Measurements from ENCODE around the gene CPED1.
"Not testable (repeated sequence)": the region's sequence is repeated elsewhere in the genome, so short reads cannot be mapped to it uniquely, and the experiment has no call there.

CPED1 gene

DNA sequence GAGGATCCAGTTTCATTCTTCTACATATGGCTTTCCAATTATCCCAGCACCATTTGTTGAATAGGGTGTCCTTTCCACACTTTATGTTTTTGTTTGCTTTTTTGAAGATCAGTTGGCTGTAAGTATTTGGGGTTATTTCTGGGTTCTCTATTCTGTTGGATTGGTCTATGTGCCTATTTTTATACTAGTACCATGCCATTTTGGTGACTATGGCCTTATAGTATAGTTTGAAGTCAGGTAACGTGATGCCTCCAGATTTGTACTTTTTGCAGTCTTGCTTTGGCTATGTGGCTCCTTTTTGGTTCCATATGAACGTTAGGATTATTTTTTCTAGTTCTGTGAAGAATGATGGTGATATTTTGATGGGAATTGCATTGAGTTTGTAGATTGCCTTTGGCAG lies 48.8 kb downstream of the CPED1 start:
- H3K4me3 ChIP-seq (ENCODE audit: low read depth, low read length): not testable (repeated sequence)

DNA sequence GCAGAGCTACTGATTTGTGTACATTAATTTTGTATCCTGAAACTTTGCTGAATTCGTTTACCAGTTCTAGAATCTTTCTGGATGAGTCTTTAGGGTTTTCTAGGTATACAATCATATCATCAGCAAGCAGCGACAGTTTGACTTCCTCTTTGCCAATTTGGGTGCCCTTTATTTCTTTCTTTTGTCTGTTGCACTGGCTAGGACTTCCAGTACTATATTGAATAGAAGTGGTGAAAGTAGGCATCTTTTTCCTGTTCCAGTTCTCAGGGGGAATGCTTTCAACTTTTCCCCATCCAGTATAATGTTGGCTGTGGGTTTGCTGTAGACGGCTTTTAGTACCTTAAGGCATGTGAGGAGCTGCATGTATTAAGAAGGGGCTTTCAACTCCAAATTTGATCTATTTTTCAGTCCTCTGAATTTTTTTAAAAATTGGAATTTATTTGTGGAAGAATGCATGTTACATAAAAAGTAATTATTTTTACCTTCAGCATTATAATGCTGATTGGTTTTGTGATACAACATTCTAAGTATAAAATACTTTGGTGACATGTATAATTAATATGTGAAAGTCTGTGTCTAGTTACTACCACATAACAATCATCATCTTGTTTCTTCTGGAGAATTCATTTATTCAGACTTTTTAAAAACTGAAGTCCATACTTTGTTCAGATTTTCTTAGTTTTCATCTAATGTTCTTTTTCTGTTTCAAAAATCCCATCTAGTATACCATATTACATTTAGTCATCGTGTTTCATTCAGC lies 49.6 kb downstream of the CPED1 start:
- no peak overlapping the region for H3K4me3 ChIP-seq (ENCODE audit: low read depth, low read length)

- H3K4me3 ChIP-seq (ENCODE audit: low read depth, low read length): no peak overlapping the region
These were observed 50.4 kb downstream of the CPED1 start for GRCh38 chr7:121038717-121039509.

DNA sequence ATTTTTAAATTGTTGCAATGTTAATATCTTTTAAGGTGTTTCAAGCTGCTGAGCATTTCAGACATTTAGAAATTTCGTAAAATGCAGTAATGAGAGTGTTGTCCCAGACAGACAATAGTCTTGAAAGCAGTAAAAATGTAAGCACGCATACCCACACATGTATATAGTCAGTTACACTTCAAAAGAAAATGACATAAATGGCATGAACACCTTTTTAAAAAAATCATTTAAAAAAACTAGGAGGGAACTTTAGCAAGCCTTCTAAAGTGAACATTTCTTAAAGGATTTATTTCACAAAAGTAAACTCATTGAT lies 51.0 kb downstream of the CPED1 start:
- H3K4me3 ChIP-seq (ENCODE audit: low read depth, low read length): no peak overlapping the region

DNA sequence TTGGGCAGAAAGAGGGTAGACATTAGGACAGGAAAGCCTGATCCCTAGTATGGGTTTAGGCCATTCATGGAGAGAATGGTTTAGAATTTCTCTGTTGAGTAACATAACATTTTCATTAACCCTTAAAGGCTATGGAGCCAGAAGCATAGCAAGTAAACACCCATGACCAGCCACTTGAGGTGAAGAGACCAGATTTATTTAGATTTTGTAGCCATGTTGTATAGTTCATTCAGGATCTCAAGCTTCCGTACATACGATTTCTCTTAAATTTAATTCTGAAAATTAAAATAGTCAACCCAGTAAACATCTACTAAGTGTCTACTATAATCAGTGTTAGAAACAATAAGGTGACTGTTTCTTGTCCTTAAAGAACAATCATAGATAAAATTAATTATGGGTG lies 51.5 kb downstream of the CPED1 start:
- H3K4me3 ChIP-seq (ENCODE audit: low read depth, low read length): no peak overlapping the region

- H3K4me3 ChIP-seq (ENCODE audit: low read depth, low read length): no peak overlapping the region
These were observed 53.1 kb downstream of the CPED1 start for GRCh38 chr7:121041516-121042148.

DNA sequence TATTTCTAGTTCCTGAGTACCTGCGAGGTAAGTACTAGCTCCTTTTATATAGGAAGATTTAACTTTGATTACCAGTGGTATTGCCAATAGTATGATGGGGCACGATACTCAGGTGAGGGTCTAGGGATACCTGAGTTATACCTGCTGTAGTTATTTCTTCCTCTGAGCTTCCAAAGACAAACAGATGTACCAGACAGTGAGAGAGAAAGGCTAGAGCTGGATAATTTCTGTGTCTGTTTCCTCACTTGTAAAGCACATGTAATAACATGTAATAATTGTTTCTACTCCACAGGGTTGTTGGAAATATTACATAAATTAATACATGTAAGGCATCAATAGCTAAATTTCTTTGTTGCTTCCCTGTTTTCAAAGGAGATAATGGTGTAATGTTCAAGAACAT lies 53.7 kb downstream of the CPED1 start:
- no peak overlapping the region for H3K4me3 ChIP-seq (ENCODE audit: low read depth, low read length)

- H3K4me3 ChIP-seq (ENCODE audit: low read depth, low read length): no peak overlapping the region
These were observed 54.4 kb downstream of the CPED1 start for GRCh38 chr7:121042899-121043298.

GRCh38 chr7:121043314-121044234 lies 55.1 kb downstream of the CPED1 start:
- no peak overlapping the region for H3K4me3 ChIP-seq (ENCODE audit: low read depth, low read length)

DNA sequence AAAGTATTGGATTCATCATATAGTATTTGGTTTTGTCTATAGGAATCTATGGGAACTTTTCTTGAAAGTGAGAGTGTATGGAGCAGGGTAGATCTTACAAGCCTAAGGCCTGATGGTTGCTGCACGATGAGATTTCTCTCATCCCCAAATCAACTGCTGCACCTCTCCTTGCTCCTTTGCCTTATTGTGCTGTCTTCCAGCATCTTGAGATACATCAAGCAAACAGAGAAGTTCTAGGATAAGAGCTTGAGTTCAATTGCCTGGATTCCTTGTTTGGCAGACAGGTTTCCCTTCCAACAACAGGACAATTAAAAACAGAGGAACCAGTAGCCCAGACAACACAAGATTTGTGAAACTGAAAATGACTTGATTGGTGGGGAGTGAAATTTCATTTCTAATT lies 56.6 kb downstream of the CPED1 start:
- H3K4me3 ChIP-seq (ENCODE audit: low read depth, low read length): no peak overlapping the region

DNA sequence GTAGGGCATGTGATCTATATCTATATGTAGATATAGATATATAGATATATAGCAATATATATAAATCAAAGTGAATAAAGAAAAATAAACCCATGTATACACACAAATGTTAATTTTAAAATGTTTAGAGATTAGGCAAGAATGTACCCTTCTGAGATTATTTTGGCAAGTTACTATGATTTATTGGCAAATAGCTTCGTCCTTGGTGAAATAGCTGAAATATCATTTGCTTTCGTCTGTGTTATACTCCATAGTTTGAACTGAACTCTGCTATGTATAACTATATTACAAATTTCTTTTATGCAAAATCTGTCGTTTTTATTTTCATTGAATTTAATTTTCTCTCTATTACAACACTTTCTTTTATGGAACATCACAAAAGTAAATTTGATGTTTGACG lies 57.5 kb downstream of the CPED1 start:
- H3K4me3 ChIP-seq (ENCODE audit: low read depth, low read length): no peak overlapping the region

GRCh38 chr7:121046893-121047468 lies 58.5 kb downstream of the CPED1 start:
- H3K4me3 ChIP-seq (ENCODE audit: low read depth, low read length): no peak overlapping the region

DNA sequence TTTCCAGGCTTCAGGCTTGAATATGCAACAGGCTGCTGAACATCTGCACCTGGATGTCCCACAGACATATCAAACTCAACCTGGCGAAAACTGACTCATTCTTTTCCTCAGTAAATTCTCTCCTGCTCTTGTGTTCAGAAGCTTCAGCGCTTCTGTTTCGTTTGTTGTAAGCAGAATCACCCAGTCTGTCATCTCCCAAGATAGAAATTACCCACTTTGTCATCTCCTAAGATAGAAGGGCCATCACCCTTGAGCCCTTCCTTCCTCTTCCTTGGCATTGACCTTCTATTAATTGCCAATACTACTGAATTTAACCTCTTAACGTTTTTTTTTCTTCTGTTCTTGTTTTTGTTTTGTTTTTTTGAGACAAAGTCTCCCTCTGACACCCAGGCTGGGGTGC lies 59.7 kb downstream of the CPED1 start:
- H3K4me3 ChIP-seq (ENCODE audit: low read depth, low read length): no peak overlapping the region

GRCh38 chr7:121049028-121049791 lies 60.7 kb downstream of the CPED1 start:
- no peak overlapping the region for H3K4me3 ChIP-seq (ENCODE audit: low read depth, low read length)

DNA sequence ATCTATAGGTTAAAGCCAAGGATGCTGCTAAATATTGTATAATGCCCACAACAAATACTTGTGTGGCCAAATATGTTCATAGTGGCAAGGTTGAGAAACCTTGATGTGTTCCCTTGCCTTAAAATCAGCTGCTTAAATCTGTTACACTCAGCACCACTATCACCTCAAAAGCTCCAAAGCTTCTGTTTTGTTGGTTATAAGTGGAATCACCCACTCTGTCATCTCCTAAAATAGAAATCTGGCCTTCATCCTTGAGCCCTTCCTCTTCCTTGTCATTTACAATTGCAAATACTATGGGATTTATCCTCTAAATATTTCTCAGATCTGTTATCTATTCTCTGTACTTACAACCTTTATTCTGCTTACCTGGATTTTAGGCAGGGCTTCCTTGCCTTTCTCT lies 61.4 kb downstream of the CPED1 start:
- no peak overlapping the region for H3K4me3 ChIP-seq (ENCODE audit: low read depth, low read length)

GRCh38 chr7:121053219-121053618 lies 64.7 kb downstream of the CPED1 start:
- H3K4me3 ChIP-seq (ENCODE audit: low read depth, low read length): no peak overlapping the region

DNA sequence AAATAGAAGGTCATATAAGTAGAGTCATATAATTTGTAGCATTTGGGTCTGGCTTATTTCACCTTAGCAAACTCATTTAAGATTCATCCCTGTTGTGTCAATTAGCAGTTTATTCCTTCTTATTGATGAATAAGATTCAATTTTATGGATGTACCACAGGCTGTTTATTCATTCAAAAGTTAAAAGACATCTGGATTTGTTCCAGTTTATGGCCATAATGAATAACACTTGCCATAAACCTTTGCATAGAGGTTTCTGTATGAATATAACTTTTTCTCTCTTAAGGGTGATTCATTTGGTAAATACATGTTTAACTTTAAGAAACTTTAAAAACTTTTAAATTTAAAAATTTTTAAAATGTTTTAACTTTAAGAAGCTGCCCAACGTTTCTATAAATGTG lies 66.4 kb downstream of the CPED1 start:
- H3K4me3 ChIP-seq (ENCODE audit: low read depth, low read length): no peak overlapping the region

GRCh38 chr7:121057878-121058277 lies 69.4 kb downstream of the CPED1 start:
- H3K4me3 ChIP-seq (ENCODE audit: low read depth, low read length): no peak overlapping the region

DNA sequence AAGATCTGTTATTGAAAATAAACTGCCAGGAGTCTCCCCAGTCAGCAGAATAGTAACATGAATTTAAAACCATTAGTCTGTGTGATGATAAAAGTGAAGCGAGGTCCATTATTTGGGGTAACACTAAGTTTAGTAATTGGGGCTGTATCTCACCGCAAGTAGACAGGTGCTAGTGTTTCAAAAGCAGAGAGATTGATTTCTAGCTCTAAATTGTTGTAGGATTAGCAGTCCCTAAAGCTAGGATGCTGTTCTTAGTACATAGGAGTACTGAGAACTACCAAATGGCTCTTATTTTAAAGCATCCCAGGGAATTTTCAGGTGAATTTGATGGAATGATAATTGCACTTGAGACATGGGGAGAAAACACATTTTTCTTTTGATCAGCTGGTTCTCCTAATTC lies 70.5 kb downstream of the CPED1 start:
- no peak overlapping the region for H3K4me3 ChIP-seq (ENCODE audit: low read depth, low read length)

DNA sequence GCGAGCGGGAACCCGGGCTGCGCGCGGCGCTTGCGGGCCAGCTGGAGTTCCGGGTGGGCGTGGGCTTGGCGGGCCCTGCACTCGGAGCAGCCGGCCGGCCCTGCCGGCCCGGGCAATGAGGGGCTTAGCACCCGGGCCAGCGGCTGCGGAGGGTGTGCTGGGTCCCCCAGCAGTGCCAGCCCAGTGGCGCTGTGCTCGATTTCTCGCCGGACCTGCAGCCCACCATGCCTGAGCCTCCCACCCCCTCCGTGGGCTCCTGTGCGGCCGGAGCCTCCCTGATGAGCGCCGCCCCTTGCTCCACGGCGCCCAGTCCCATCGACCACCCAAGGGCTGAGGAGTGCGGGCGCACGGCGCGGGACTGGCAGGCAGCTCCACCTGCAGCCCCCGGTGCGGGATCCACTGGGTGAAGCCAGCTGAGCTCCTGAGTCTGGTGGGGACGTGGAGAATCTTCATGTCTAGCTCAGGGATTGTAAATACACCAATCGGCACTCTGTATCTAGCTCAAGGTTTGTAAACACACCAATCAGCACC lies 71.5 kb downstream of the CPED1 start:
- not testable (repeated sequence) for H3K4me3 ChIP-seq (ENCODE audit: low read depth, low read length)
